Caco-2 (cell line): ENCODE data around the gene ZNF184. TPM values are rescaled to one million over a fixed set of nuclear protein-coding genes. Genes with fewer than 3 reads are reported as not detected.

Source experiments
- BruUV-seq: library from RNA; stranded (reverse); fragments of 400-500 nt; replicated peaks from 2 replicates; lab custom pipeline; 2021; lab: Mats Ljungman, UMichigan
- CTCF ChIA-PET: fragments of 300-600 bp; sonication (Branson Sonifier 250); formaldehyde crosslinking; loops from one replicate; lab custom pipeline; 2022; ENCODE audit warnings: antibody characterized with exemption; lab: Charles Lee
- POLR2A ChIA-PET: fragments of 300-600 bp; sonication (Branson Sonifier 250); formaldehyde crosslinking; loops from one replicate; lab custom pipeline; 2022; ENCODE audit warnings: antibody characterized with exemption; lab: Charles Lee
- DNase-seq, 2 experiments: peaks; one replicate each; pipeline versions ENCODE4 v3.0.0 to v3.0.0-alpha.2; 2020 to 2022
- H3K27me3 ChIP-seq: replicated peaks from 2 replicates; pipeline ENCODE4 v1.6.0; 2011; ENCODE audit warnings: low read length; ENCODE audit not compliant: control insufficient read depth, insufficient read depth
- H3K36me3 ChIP-seq: 2 replicates; pipeline ENCODE4 v1.5.1; 2011; ENCODE audit warnings: low read length; ENCODE audit not compliant: control insufficient read depth, insufficient read depth
- H3K4me1 ChIP-seq: fragments of 250-450 bp; sonication (Bioruptor Pico); 2 replicates; pipeline ENCODE4 v1.5.1; 2020; ENCODE audit warnings: mild to moderate bottlenecking
- H3K4me3 ChIP-seq: 2 replicates; pipeline ENCODE4 v1.5.1; 2011; ENCODE audit warnings: low read depth, mild to moderate bottlenecking, control low read depth, low read length
- H3K9me3 ChIP-seq: fragments of 250-450 bp; sonication (Bioruptor Pico); 2 replicates; pipeline ENCODE4 v1.5.1; 2020; ENCODE audit warnings: mild to moderate bottlenecking, moderate library complexity
- H3K27ac Mint-ChIP-seq: one replicate; pipeline ENCODE4 v1.8.0; 2022; ENCODE audit warnings: mixed read lengths; ENCODE audit not compliant: unreplicated experiment
- H3K27me3 Mint-ChIP-seq: one replicate; pipeline ENCODE4 v1.8.0; 2022; ENCODE audit warnings: mixed read lengths; ENCODE audit not compliant: insufficient read depth, unreplicated experiment
- H3K36me3 Mint-ChIP-seq: one replicate; pipeline ENCODE4 v1.8.0; 2022; ENCODE audit warnings: mild to moderate bottlenecking, mixed read lengths; ENCODE audit not compliant: insufficient read depth, unreplicated experiment
- H3K4me1 Mint-ChIP-seq: one replicate; pipeline ENCODE4 v1.8.0; 2022; ENCODE audit warnings: low read depth, mixed read lengths; ENCODE audit not compliant: unreplicated experiment
- H3K4me3 Mint-ChIP-seq: one replicate; pipeline ENCODE4 v1.8.0; 2022; ENCODE audit warnings: mild to moderate bottlenecking, moderate library complexity, mixed read lengths; ENCODE audit not compliant: unreplicated experiment
- H3K9me3 Mint-ChIP-seq: one replicate; pipeline ENCODE4 v1.8.0; 2022; ENCODE audit warnings: mixed read lengths; ENCODE audit not compliant: unreplicated experiment
- CTCF ChIP-seq, 2 experiments: fragments of 200-600 bp in 1 of 2; IDR thresholded peaks; 1 replicate in 1 of 2; 2 replicates in 1 of 2; pipeline versions ENCODE4 v1.5.1 to v1.8.0; 2011 to 2022; ENCODE audit warnings: antibody characterized with exemption in 1 of 2, control low read depth in 1 of 2, inconsistent platforms in 1 of 2, low read depth in 1 of 2, low read length in 1 of 2, mild to moderate bottlenecking in 1 of 2, moderate library complexity in 1 of 2; ENCODE audit not compliant: insufficient read depth in 1 of 2, severe bottlenecking in 1 of 2, unreplicated experiment in 1 of 2
- intact Hi-C: fragments of 100-400 bp; cut with micrococcal nuclease; formaldehyde crosslinking; loops from one replicate; pipeline ENCODE4 v1.10.0; 2022; ENCODE audit not compliant: unreplicated experiment
- total RNA-seq: library from RNA; stranded (reverse); gene quantifications from 2 replicates; pipeline ENCODE4 v1.2.3, GENCODE V29; 2022

The ZNF184 gene
- total RNA-seq, 1 experiment from 2014 or later = 3.9 TPM

GRCh38 chr6:27433714-27434113 is 39.2 kb downstream of the ZNF184 start:
- Mint-ChIP-seq H3K4me1 (no peaks in the 10 kb centered on the region), H3K9me3 (peaks cover 10% of the 10 kb centered on the region), H3K27me3 (peaks cover 13% of the 10 kb centered on the region), H3K36me3 (no peaks in the 10 kb centered on the region), H3K27ac (no peak overlapping the region), H3K4me3 (no peak overlapping the region)
- no peak for TF ChIP-seq CTCF (IDR thresholded peaks at IDR 0.05; ENCODE audit: insufficient read depth in 1 of 2, low read depth in 1 of 2, low read length in 1 of 2, severe bottlenecking in 1 of 2, unreplicated experiment in 1 of 2)
- Histone ChIP-seq H3K27me3 (no peaks in the 10 kb centered on the region), H3K36me3 (no peaks in the 10 kb centered on the region), H3K9me3 (no peaks in the 10 kb centered on the region), H3K4me1 (no peaks in the 10 kb centered on the region), H3K4me3 (no peak overlapping the region)
- intact Hi-C loops = no loop called here
- POLR2A ChIA-PET = no interaction called here
- no TSS peak for BruUV-seq
- DNase-seq = no peak
- CTCF ChIA-PET = no interaction called here

GRCh38 chr6:27428966-27429365 is 43.9 kb downstream of the ZNF184 start:
- TF ChIP-seq CTCF (IDR thresholded peaks at IDR 0.05; ENCODE audit: insufficient read depth in 1 of 2, low read depth in 1 of 2, low read length in 1 of 2, severe bottlenecking in 1 of 2, unreplicated experiment in 1 of 2) = no peak
- no peaks in the 10 kb centered on the region for H3K27me3 ChIP-seq
- ChIA-PET CTCF (no interaction called here), POLR2A (no interaction called here)
- no peaks in the 10 kb centered on the region for H3K4me1 Mint-ChIP-seq
- no peaks in the 10 kb centered on the region for H3K9me3 ChIP-seq
- H3K36me3 Mint-ChIP-seq = no peaks in the 10 kb centered on the region
- no peak overlapping the region for H3K4me3 Mint-ChIP-seq
- no peak for DNase-seq
- no peaks in the 10 kb centered on the region for H3K36me3 ChIP-seq
- peaks cover 6% of the 10 kb centered on the region for H3K27me3 Mint-ChIP-seq
- intact Hi-C loops = no loop called here
- no peak overlapping the region for H3K27ac Mint-ChIP-seq
- H3K9me3 Mint-ChIP-seq = peaks cover 8% of the 10 kb centered on the region
- H3K4me3 ChIP-seq = no peak overlapping the region
- no peaks in the 10 kb centered on the region for H3K4me1 ChIP-seq
- BruUV-seq = no TSS peak

- Histone ChIP-seq H3K4me1 (no peaks in the 10 kb centered on the region), H3K9me3 (no peaks in the 10 kb centered on the region), H3K36me3 (no peaks in the 10 kb centered on the region), H3K27me3 (no peaks in the 10 kb centered on the region), H3K4me3 (no peak overlapping the region)
- no peak for DNase-seq
- POLR2A ChIA-PET = no interaction called here
- peaks cover 2% of the 10 kb centered on the region for H3K27me3 Mint-ChIP-seq
- CTCF ChIA-PET = no interaction called here
- H3K4me3 Mint-ChIP-seq = no peak overlapping the region
- intact Hi-C loops = no loop called here
- no peak for TF ChIP-seq CTCF (IDR thresholded peaks at IDR 0.05; ENCODE audit: insufficient read depth in 1 of 2, low read depth in 1 of 2, low read length in 1 of 2, severe bottlenecking in 1 of 2, unreplicated experiment in 1 of 2)
- BruUV-seq = no TSS peak
- no peaks in the 10 kb centered on the region for H3K4me1 Mint-ChIP-seq
- no peak overlapping the region for H3K27ac Mint-ChIP-seq
- no peaks in the 10 kb centered on the region for H3K36me3 Mint-ChIP-seq
- peaks cover 3% of the 10 kb centered on the region for H3K9me3 Mint-ChIP-seq
These were observed 44.4 kb downstream of the ZNF184 start for GRCh38 chr6:27428502-27428901.
